ENCODE data around the gene TMEM41B.
"Not testable (repeated sequence)": the region's sequence is repeated elsewhere in the genome, so short reads cannot be mapped to it uniquely, and the experiment has no call there.

The TMEM41B gene

GRCh38 chr11:9258279-9258678 is 56.1 kb downstream of the TMEM41B start:
- DNase-seq, result not testable (repeated sequence)

- no peak for DNase-seq
Measured at GRCh38 chr11:9254416-9254815, 60.0 kb downstream of the TMEM41B start.

- no peak for DNase-seq
Measured at GRCh38 chr11:9253086-9253485, 61.3 kb downstream of the TMEM41B start.

GRCh38 chr11:9251311-9251710 is 63.1 kb downstream of the TMEM41B start:
- DNase-seq, result no peak

- no peak for DNase-seq
Measured at GRCh38 chr11:9250139-9250582, 64.2 kb downstream of the TMEM41B start.

- DNase-seq, result no peak
Measured at GRCh38 chr11:9249252-9249651, 65.1 kb downstream of the TMEM41B start.

- DNase-seq, result no peak
Measured at GRCh38 chr11:9247863-9248262, 66.5 kb downstream of the TMEM41B start.

- DNase-seq, result not testable (repeated sequence)
Measured at GRCh38 chr11:9236242-9236641, 78.2 kb downstream of the TMEM41B start.

- no peak for DNase-seq
Measured at GRCh38 chr11:9232482-9232881, 81.9 kb downstream of the TMEM41B start.

GRCh38 chr11:9231848-9232177 is 82.6 kb downstream of the TMEM41B start:
- DNase-seq, result no peak
